GM13976 (cell line): ENCODE results near the gene WNT3A.

Experiments used
- DNase-seq: peaks from one replicate; pipeline ENCODE4 v3.0.0; 2012; ENCODE audit warnings: low spot score
- CTCF ChIP-seq: IDR thresholded peaks from 2 replicates; pipeline ENCODE4 v1.5.1; 2012; ENCODE audit warnings: borderline replicate concordance, mild to moderate bottlenecking; ENCODE audit not compliant: insufficient read depth; ENCODE audit errors: extremely low read depth, missing control alignments, control extremely low read depth
- in situ Hi-C: fragments of 300-500 bp; cut with MboI; formaldehyde crosslinking; loops from one replicate; pipeline ENCODE4 v1.12.0; 2022; ENCODE audit warnings: low sequenced_read_pairs, mixed read lengths, inconsistent platforms; ENCODE audit not compliant: unreplicated experiment

WNT3A gene

GRCh38 chr1:228037401-228038386, 30.9 kb downstream of the WNT3A start:
- peak; percentile 88 for DNase-seq
- in situ Hi-C loops: no loop called here
- TF ChIP-seq CTCF: no peak

- no peak for DNase-seq
- TF ChIP-seq CTCF: no peak
- in situ Hi-C loops: no loop called here
These were observed 31.7 kb downstream of the WNT3A start for GRCh38 chr1:228038387-228039005.

- no peak for DNase-seq
- in situ Hi-C loops: no loop called here
- no peak for TF ChIP-seq CTCF
These were observed 32.5 kb downstream of the WNT3A start for GRCh38 chr1:228039006-228039903.

- in situ Hi-C loops: no loop called here
- no peak for DNase-seq
These were observed 33.2 kb downstream of the WNT3A start for GRCh38 chr1:228039986-228040385.

GRCh38 chr1:228041316-228041715, 34.5 kb downstream of the WNT3A start:
- TF ChIP-seq CTCF: no peak
- DNase-seq: no peak
- in situ Hi-C loops: no loop called here

More at GRCh38 chr1:228039986-228040385, 33.2 kb downstream of the WNT3A start:
- TF ChIP-seq CTCF: no peak

- no peak for TF ChIP-seq CTCF
- in situ Hi-C loops: no loop called here
- DNase-seq: no peak
These were observed 35.7 kb downstream of the WNT3A start for GRCh38 chr1:228042508-228042907.
